ENCODE measurements around the gene KRTAP4-2.
"Not testable (repeated sequence)": the region's sequence is repeated elsewhere in the genome, so short reads cannot be mapped to it uniquely, and the experiment has no call there.

Gene KRTAP4-2

DNA sequence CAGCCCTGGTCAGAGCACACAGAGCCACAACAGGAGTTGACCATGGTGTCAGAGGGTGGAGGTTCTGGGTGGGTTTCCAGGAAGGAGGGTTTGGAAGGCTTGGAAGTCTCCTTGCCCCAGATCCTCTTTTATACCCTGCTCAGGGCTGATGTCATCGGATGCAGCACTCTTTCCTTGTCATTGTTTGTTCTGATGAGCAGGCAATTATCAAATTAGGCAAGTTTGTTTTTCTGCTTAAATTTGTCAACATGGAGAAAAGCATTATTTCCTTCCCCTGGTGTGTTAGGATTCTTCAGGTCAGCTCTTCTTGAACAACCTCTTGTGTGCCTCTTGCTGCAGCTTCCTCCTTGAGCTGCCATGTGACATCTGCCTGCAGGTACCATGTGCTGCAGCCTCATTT lies 17.4 kb downstream of the KRTAP4-2 start, which contains the start of gene KRTAP4-4:
TSS of gene KRTAP4-4 (minus strand) at position 101 of the 400 bp plus-strand sequence. CDS start at position 44, 57 bp downstream.
- TF ChIP-seq, protein P1, sequence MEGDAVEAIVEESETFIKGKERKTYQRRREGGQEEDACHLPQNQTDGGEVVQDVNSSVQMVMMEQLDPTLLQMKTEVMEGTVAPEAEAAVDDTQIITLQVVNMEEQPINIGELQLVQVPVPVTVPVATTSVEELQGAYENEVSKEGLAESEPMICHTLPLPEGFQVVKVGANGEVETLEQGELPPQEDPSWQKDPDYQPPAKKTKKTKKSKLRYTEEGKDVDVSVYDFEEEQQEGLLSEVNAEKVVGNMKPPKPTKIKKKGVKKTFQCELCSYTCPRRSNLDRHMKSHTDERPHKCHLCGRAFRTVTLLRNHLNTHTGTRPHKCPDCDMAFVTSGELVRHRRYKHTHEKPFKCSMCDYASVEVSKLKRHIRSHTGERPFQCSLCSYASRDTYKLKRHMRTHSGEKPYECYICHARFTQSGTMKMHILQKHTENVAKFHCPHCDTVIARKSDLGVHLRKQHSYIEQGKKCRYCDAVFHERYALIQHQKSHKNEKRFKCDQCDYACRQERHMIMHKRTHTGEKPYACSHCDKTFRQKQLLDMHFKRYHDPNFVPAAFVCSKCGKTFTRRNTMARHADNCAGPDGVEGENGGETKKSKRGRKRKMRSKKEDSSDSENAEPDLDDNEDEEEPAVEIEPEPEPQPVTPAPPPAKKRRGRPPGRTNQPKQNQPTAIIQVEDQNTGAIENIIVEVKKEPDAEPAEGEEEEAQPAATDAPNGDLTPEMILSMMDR (IDR thresholded peaks at IDR 0.05; ENCODE audit: low read depth, low read length), result no peak
- no peak within 1 kb of the TSS for H3K4me3 ChIP-seq (ENCODE audit: low read depth, low read length)

DNA sequence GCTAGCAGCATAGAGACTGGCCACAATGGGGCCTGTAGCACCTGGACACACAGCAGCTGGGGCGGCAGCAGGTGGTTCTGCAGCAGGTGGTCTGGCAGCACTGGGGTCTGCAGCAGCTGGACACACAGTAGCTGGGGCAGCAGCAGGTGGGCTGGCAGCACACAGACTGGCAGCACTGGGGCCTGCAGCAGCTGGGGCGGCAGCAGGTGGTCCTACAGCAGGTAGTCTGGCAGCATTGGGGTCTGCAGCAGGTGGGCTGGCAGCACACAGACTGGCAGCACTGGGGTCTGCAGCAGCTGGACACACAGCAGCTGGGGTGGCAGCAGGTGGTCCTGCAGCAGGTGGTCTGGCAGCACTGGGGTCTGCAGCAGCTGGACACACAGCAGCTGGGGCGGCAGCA lies 17.8 kb downstream of the KRTAP4-2 start:
- not testable (repeated sequence) for H3K4me3 ChIP-seq (ENCODE audit: low read depth, low read length)

DNA sequence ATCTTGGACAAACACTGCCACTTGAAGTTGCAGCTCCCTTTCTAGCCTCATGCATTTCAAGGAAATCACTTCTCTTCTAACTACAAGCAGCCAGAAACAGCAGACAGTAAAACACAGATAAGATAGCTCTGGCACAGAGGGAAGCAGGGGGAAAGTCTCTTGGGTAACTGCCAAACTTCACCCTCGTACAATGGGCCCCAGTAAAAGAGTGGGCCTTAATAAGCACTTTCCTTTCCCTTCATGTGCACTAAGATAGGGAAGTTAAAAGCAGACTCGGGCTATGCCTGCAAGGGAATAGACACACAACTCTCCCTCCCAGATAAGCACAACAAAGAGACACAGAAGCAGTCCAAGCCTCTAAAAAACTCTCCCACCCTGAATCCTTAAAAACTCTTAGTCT lies 24.2 kb downstream of the KRTAP4-2 start:
- TF ChIP-seq, protein P1 (IDR thresholded peaks at IDR 0.05; ENCODE audit: low read depth, low read length), result no peak
- H3K4me3 ChIP-seq (ENCODE audit: low read depth, low read length), result no peak overlapping the region

DNA sequence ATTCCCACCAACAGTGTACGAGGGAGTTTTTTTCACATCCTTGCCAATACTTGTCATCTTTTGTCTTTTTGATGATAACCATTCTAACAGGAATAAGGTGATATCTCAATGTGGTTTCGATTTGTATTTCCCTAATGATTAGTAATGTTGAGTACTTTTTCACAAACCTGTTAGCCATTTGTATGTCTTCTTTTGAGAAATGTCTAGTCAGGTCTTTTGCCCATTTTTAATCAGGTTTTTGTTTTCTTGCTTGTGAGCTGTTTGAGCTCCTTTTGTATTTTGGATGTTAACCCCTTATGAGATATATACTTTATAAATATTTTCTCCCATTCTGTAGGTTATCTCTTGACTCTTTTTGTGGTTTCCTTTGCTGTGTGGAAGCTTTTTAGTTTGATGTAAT lies 26.5 kb downstream of the KRTAP4-2 start:
- no peak overlapping the region for H3K4me3 ChIP-seq (ENCODE audit: low read depth, low read length)

DNA sequence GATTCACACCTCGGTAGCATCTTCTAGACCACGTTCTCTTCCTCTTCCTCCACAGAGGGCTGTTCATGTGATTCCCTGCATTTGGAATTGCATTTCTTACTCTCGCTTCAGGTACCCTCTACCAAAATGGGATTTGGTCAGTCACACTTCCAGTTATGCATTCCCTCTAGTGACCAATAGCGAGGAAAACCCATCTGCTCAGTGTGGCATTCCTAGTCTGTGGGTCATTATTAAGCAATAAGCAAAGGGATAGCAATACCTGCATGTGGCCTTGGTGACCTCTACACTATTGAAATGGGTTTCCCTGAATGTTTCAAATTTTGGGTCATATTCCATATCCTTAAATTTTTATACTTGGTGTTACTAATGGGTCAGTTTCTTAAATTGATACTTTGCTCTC lies 28.0 kb downstream of the KRTAP4-2 start:
- TF ChIP-seq, protein P1 (IDR thresholded peaks at IDR 0.05; ENCODE audit: low read depth, low read length), result no peak
- no peak overlapping the region for H3K4me3 ChIP-seq (ENCODE audit: low read depth, low read length)

More for the DNA sequence above, 26.5 kb downstream of the KRTAP4-2 start:
- TF ChIP-seq, protein P1 (IDR thresholded peaks at IDR 0.05; ENCODE audit: low read depth, low read length), result no peak

DNA sequence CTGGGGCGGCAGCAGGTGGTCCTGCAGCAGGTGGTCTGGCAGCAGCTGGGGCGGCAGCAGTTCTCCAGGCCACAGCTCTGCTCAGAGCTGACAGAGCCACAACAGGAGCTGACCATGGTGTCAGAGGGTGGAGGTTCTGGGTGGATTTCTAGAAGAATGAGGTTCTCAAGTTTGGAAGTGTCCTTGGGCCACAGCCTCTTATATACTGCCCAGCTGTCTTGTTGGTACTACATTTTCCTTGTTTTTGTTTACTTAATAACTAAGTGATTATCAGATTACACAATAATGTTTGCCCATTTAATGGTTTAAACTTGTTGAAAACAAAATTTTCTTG lies 28.4 kb downstream of the KRTAP4-2 start, which contains the start of gene KRTAP4-5:
TSS of gene KRTAP4-5 (minus strand) at position 174 of the 334 bp plus-strand sequence. CDS start at position 116, 58 bp downstream.
- H3K4me3 ChIP-seq (ENCODE audit: low read depth, low read length), result no peak within 1 kb of the TSS
- TF ChIP-seq, protein P1 (IDR thresholded peaks at IDR 0.05; ENCODE audit: low read depth, low read length), result no peak

DNA sequence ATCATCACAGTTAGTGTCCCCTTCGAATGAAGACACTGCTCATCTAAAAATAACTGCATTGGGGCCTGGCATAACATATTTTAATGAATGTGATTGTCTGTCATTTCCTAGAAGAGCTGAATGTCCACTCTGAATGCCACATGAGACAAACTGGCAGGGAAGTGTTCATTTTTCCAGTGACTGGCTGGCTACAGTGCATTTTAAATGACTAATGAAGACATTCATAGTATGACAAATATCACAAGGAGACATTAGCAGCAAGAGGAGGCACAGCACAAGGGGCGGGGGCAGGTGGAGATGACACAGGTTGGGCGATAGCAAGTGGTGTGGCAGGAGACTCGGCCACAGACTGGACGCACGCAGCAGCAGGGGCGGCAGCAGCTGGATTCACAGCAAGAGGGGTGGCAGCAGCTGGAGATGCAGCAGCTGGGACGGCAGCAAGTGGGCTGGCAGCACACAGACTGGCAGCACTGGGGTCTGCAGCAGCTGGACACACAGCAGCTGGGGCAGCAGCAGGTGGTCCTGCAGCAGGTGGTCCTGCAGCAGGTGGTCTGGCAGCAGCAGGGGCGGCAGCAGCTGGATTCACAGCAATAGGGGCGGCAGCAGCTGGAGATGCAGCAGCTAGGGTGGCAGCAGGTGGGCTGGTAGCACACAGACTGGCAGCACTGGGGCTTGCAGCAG lies 28.9 kb downstream of the KRTAP4-2 start:
- H3K4me3 ChIP-seq (ENCODE audit: low read depth, low read length), result not testable (repeated sequence)

DNA sequence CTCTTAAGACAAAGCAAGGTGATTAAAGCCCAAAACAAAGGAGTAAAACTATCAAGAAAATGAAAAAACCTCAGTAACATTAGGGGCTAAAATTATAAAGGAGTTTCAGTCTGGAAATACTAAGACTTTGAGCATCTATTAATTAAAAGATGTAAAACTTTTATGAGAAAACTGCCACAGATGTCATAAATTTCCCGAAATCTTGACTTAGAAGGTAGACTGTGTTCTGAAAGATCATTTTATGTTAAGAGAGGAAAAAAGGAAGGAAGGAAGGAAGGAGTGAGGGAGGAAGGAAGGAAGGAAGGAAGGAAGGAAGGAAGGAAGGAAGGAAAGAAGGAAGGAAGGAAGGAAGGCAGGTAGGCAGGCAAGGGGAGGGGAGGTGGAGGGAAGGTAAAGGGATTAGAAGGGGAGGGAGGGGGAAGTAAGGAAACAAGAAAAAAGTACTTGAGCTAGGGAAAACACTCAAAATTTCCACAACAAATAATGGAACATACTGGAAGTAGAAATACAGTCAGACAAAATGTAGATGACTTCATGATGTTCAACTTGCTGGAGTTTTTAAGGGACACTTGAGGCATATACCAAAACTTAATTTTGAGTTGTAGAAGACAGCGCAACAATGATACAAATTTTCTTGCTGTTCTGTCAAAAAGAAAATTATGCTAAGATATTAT lies 30.4 kb downstream of the KRTAP4-2 start:
- TF ChIP-seq, protein P1 (IDR thresholded peaks at IDR 0.05; ENCODE audit: low read depth, low read length), result no peak
- H3K4me3 ChIP-seq (ENCODE audit: low read depth, low read length), result no peak overlapping the region
